ENCODE measurements around the gene CLN3.

DNA sequence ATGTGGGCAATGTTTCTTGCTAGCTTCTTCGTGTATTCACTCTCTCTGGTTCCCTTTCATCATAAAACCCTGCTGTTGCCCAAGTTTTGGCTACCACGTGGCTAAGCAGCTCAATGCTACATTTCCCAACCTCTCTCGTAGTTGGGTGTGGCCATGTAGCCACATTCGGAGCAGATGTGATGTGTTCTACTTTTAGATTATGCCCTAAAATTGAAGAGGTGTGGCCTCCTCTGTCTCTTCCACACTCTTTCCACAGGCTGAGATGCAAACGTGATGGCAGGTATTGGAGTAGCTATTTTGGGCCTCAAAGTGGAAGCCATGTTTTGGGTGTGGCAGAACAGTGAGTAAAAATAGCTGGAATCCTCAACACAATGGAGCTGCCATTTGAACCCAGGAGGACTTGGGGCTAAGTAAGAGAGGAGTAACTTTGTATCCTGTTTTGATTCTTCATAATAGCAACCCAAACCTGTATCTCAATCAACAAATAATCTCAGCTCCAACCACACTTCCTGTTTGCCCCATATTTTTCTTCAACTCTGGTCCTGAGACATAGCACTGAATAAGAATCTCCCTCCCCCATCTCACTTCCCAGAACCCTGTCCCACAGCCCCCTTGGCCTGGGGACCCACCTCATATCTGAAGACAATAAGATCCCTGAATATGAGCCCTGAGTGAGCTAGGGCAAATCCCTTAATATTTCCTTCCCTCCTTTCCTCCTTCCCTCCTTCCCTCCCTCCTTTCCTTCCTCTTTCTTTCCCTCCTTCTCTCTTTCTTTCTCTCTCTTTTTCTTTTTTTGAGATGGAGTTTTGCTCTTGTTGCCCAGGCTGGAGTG is 42.9 kb upstream of the CLN3 start:
- TF ChIP-seq, protein P1, sequence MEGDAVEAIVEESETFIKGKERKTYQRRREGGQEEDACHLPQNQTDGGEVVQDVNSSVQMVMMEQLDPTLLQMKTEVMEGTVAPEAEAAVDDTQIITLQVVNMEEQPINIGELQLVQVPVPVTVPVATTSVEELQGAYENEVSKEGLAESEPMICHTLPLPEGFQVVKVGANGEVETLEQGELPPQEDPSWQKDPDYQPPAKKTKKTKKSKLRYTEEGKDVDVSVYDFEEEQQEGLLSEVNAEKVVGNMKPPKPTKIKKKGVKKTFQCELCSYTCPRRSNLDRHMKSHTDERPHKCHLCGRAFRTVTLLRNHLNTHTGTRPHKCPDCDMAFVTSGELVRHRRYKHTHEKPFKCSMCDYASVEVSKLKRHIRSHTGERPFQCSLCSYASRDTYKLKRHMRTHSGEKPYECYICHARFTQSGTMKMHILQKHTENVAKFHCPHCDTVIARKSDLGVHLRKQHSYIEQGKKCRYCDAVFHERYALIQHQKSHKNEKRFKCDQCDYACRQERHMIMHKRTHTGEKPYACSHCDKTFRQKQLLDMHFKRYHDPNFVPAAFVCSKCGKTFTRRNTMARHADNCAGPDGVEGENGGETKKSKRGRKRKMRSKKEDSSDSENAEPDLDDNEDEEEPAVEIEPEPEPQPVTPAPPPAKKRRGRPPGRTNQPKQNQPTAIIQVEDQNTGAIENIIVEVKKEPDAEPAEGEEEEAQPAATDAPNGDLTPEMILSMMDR (conservative IDR thresholded peaks at IDR 0.05; ENCODE audit: low read length): no peak
- no peak for TF ChIP-seq EZH2phosphoT487 (IDR thresholded peaks at IDR 0.05; ENCODE audit: borderline replicate concordance)

Data from Loucy (cell line).